ENCODE data around the gene DAB2IP. TPM values are rescaled to one million over a fixed set of nuclear protein-coding genes. Genes with fewer than 3 reads are reported as not detected.

DAB2IP gene
- polyA plus RNA-seq, 1 donor (not counting 4 experiments of a cell fraction or from before 2014, with no cell fraction given): 28.6 TPM

DNA sequence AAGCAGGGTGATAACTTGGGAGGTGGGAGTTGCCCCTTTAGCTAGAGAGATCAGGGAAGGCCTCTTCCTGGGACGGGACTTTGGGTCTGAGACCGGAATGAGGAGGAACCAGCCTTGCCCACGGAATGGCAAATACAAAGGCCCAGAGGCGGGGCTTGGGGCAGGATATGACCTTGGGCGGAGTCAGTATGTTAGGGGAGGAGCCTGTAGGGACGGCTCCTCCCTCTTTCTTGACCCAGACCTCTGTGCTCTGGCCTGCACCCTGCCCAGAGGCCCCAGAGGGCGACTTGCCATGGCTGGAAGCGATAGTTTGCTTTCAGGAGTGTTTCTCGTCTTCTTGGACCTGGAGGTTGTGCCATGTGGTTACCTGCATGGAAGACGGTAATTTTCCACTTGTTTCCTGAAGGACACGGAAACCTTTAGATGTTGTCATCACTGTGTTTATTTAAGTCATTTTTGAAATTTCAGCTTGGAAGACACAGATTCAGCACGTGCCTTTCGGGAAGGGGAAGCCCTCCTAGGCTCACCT lies 85.6 kb downstream of the DAB2IP start:
- no peak for DNase-seq (ENCODE audit: low read depth, low spot score)
- H3K9me1 ChIP-seq (ENCODE audit: control insufficient read depth, extremely low read depth, insufficient read depth, low read length): peaks cover 4% of the 10 kb centered on the region
- H3K27me3 ChIP-seq (ENCODE audit: control insufficient read depth, extremely low read depth, insufficient read depth, low read length): no peaks in the 10 kb centered on the region
- H2AFZ ChIP-seq (ENCODE audit: control insufficient read depth, low read length): no peak overlapping the region
- no peak overlapping the region for H3K9ac ChIP-seq (ENCODE audit: control insufficient read depth, extremely low read depth, insufficient read depth, low read length)
- FAIRE-seq: peak; percentile 52
- H4K20me1 ChIP-seq (ENCODE audit: control insufficient read depth, extremely low read depth, insufficient read depth, low read length): peaks cover 18% of the 10 kb centered on the region
- H3K4me1 ChIP-seq (ENCODE audit: control insufficient read depth, extremely low read depth, insufficient read depth, low read length): peaks cover 37% of the 10 kb centered on the region
- peak overlapping the region; percentile 69 for H3K4me2 ChIP-seq (ENCODE audit: control insufficient read depth, extremely low read depth, insufficient read depth, low read depth, low read length)
- peaks cover 0 to 7% of the 10 kb centered on the region in 2 experiments for H3K36me3 ChIP-seq (ENCODE audit: control insufficient read depth in 2 of 2, extremely low read depth in 1 of 2, insufficient read depth in 2 of 2, low read length in 2 of 2)
- TF ChIP-seq CTCF (optimal IDR thresholded peaks at IDR 0.05 in 1 of 3, IDR thresholded peaks at IDR 0.05 in 1 of 3, conservative IDR thresholded peaks at IDR 0.05 in 1 of 3; ENCODE audit: extremely low read depth in 1 of 3, insufficient read depth in 2 of 3, low read length in 3 of 3) (no peak), EZH2 (IDR thresholded peaks at IDR 0.05; ENCODE audit: low read length) (no peak)
- H3K9me3 ChIP-seq (ENCODE audit: control insufficient read depth, low read depth, low read length): no peaks in the 10 kb centered on the region
- dilution Hi-C loops (cut with MboI; ENCODE audit: extremely low pct_ligation_motif_present, low sequenced_read_pairs): no loop called here
- peak overlapping the region in 1 of 3 experiments; percentile 6 for H3K4me3 ChIP-seq (ENCODE audit: control insufficient read depth in 2 of 3, extremely low read depth in 1 of 3, insufficient read depth in 2 of 3, low read depth in 1 of 3, low read length in 3 of 3)
- H3K27ac ChIP-seq (ENCODE audit: control insufficient read depth, insufficient read depth, low read length): peak overlapping the region; percentile 1
- peaks cover 73% of the 10 kb centered on the region for H3K79me2 ChIP-seq (ENCODE audit: control insufficient read depth, insufficient read depth, low read length)

- peaks cover 17% of the 10 kb centered on the region for H4K20me1 ChIP-seq (ENCODE audit: control insufficient read depth, extremely low read depth, insufficient read depth, low read length)
- H3K9me1 ChIP-seq (ENCODE audit: control insufficient read depth, extremely low read depth, insufficient read depth, low read length): peaks cover 4% of the 10 kb centered on the region
- peaks cover 0 to 7% of the 10 kb centered on the region in 2 experiments for H3K36me3 ChIP-seq (ENCODE audit: control insufficient read depth in 2 of 2, extremely low read depth in 1 of 2, insufficient read depth in 2 of 2, low read length in 2 of 2)
- dilution Hi-C loops (cut with MboI; ENCODE audit: extremely low pct_ligation_motif_present, low sequenced_read_pairs): no loop called here
- H3K9me3 ChIP-seq (ENCODE audit: control insufficient read depth, low read depth, low read length): no peaks in the 10 kb centered on the region
- peaks cover 72% of the 10 kb centered on the region for H3K79me2 ChIP-seq (ENCODE audit: control insufficient read depth, insufficient read depth, low read length)
- H3K4me2 ChIP-seq (ENCODE audit: control insufficient read depth, extremely low read depth, insufficient read depth, low read depth, low read length): no peak overlapping the region
- H3K9ac ChIP-seq (ENCODE audit: control insufficient read depth, extremely low read depth, insufficient read depth, low read length): no peak overlapping the region
- H3K4me3 ChIP-seq (ENCODE audit: control insufficient read depth in 2 of 3, extremely low read depth in 1 of 3, insufficient read depth in 2 of 3, low read depth in 1 of 3, low read length in 3 of 3): no peak overlapping the region
- H3K27me3 ChIP-seq (ENCODE audit: control insufficient read depth, extremely low read depth, insufficient read depth, low read length): no peaks in the 10 kb centered on the region
- H3K4me1 ChIP-seq (ENCODE audit: control insufficient read depth, extremely low read depth, insufficient read depth, low read length): peaks cover 37% of the 10 kb centered on the region
- FAIRE-seq (no peak), DNase-seq (ENCODE audit: low read depth, low spot score) (no peak)
- H3K27ac ChIP-seq (ENCODE audit: control insufficient read depth, insufficient read depth, low read length): no peak overlapping the region
- no peak for TF ChIP-seq CTCF (optimal IDR thresholded peaks at IDR 0.05 in 1 of 3, IDR thresholded peaks at IDR 0.05 in 1 of 3, conservative IDR thresholded peaks at IDR 0.05 in 1 of 3; ENCODE audit: extremely low read depth in 1 of 3, insufficient read depth in 2 of 3, low read length in 3 of 3)
- no peak for TF ChIP-seq EZH2 (IDR thresholded peaks at IDR 0.05; ENCODE audit: low read length)
- H2AFZ ChIP-seq (ENCODE audit: control insufficient read depth, low read length): no peak overlapping the region
Observed at GRCh38 chr9:121737481-121737931, 86.1 kb downstream of the DAB2IP start.
